Activated T-cell treated with anti-CD3 and anti-CD28 coated beads for 1 hour (primary cell): ENCODE results near the gene RCVRN.

ENCODE experiments used
- DNase-seq: peaks from one replicate; pipeline ENCODE4 v3.0.0-alpha.2; 2020; ENCODE audit warnings: low read depth

Gene RCVRN

DNA sequence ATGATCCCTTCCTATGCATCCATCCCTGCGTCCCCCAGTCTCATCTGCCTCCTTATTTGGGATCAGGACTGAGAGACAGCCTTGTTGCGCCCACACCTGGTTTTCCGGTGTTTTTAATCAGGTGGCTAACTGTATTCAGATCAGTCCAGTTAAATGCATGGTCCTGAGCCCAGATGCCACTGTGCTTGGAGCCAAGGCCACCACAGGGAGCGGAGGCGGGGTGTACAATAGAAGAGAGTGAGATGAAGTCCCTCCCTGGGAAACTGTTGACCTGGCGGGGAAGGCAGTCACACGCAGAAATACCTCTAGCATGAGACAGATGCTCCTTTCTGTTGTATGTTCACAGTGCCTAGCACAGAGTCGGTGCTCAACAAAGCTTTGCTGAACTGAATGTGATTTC is 6.3 kb downstream of the RCVRN start:
- DNase-seq, result no peak

DNA sequence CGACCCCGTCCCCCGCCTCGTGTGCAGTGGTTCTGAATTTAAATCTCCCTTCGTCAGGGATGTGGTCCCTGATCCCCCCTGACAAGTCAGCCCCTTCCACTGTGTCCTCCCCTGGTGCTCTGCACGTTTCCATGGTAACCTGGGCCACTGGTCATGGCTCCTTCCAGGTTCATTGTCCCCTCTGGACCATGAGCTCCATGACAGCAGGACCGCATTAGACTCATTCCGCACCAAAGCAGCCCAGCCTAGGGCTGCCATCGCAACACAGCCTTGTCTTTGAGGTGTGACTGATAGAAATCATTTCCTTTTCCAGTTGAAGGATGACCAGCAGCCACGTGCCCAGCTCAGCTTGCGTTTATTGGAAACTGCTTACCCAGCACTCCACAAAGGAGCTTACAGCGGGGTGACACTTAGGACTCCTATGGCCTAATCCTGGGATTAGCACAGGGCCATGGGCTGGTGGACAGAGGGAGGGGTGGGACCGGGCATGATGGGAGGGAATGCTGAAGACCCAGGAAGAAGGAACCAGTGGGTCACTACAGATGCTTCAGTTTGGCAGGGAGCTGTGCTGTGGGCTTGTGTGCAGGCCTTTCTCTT is 7.6 kb downstream of the RCVRN start:
- no peak for DNase-seq

DNA sequence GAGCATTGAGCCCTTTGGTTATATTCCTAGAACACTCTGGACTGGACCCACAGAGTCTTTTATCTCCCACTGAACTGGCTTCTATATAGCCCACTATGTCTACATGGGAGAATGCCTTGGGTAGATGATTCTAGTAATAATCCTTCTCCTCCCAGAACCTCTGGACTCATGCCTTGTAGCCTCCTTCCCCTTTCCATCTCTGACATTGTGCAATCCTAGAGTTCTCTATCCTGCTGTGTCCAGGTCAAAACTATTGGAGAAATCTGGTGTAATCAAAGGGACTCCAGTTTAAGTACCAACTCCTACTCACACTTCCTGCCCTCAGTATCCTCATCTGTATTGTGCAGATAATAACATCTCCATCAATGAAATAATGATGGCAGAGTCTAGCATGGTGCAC is 9.1 kb downstream of the RCVRN start:
- DNase-seq, result no peak

- DNase-seq, result no peak
These were observed 10.8 kb downstream of the RCVRN start for GRCh38 chr17:9894231-9894630.

- DNase-seq, result no peak
These were observed 11.6 kb downstream of the RCVRN start for GRCh38 chr17:9893411-9894012.

DNA sequence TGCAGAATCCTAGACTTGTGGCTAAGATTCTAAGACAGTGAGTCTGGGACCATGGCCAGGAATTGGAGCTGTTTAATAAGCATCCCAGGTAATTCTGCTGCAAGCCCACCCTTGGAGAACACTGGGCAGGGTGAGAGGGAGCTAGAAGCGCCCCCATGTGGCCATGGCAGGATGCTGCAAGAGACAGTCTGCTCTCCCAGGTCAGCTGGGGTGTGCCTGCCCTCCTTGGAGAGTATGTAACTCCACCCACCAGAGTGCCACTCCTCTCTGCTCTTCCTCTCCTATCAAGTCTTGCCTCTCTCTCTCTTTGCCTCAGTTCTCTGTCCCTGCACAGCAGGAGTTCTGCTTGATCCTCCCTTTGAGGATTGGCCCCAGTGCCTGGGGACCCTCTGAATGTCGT is 14.9 kb downstream of the RCVRN start:
- no peak for DNase-seq

DNA sequence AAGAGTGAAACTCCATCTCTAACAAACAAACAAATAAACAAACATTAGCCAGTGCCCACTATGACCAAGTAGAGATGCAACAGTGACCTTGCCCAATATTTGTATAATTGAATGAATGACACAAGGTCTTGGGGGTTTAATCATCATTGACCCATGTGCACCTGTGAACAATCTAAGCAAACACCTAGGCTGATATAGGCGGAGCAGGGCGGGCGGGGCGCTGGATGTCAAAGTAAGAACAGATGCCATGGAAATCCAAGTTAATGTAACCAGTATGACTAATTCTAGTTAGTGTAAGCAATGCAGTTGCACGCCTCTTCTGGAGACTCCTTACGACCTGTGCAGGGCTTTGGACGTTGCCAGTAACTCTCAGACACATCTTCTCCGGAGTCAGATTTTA is 17.6 kb downstream of the RCVRN start:
- no peak for DNase-seq

- no peak for DNase-seq
These were observed 18.7 kb downstream of the RCVRN start for GRCh38 chr17:9886141-9886930.

DNA sequence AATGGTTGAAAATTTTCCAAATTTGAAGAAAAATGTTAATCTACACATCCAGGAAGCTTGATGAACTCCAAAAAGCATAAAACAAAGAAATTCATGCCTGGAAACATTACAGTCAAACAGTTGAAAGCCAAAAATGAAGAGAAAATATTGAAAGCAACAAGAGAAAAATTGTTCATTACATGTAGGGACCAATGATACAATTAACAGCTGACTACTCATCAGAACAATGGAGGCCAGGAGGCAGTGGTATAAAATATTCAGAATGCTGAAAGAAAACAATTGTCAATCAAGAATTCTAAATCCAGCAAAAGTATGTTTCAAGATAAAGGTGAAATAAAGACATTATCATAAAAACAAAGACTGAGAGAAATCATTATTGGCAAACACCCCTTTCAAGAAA is 21.6 kb downstream of the RCVRN start:
- no peak for DNase-seq

DNA sequence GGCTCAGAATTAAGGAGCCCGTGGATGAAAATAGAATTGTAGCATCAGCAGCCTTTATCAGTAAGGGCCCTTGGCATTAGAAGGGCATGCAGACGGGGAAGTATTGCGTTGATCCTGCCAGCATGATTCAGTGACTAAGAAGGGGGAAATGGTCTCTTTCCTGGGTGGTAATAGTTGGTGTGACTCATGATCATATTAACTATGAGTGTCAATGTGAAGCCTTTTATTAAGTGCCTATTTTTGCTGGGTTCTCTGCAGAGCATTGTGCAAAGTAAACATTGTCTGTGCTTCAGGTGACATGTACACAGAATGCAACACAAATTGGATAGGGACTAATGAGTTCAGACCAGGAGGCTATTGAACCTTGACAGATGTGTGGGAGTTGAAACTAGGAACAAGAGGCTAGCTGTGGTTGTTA is 24.5 kb downstream of the RCVRN start:
- no peak for DNase-seq

- no peak for DNase-seq
These were observed 26.1 kb downstream of the RCVRN start for GRCh38 chr17:9878786-9879525.

- no peak for DNase-seq
These were observed 26.7 kb downstream of the RCVRN start for GRCh38 chr17:9878356-9878755.

DNA sequence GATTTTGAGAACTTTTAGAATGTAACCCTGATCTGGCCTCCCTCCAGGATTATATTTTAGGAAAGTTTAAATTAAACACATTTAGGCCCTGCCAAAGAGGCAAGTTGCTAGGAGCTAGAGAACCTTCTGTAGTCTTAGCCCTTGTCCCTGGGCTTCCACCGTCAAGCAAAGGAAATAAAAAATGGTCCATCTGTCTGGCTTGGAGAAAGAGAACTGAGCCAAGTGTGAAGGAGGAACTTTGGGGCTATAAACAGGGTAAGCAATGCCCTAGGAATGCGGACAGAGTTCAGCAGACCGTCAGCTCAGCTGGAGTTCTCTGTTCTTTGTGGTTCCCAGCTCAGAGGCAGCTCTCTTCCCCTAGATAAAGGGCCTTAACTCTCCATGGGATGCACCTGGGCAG is 29.6 kb downstream of the RCVRN start:
- no peak for DNase-seq

GRCh38 chr17:9874722-9875121 is 30.3 kb downstream of the RCVRN start:
- DNase-seq, result no peak

DNA sequence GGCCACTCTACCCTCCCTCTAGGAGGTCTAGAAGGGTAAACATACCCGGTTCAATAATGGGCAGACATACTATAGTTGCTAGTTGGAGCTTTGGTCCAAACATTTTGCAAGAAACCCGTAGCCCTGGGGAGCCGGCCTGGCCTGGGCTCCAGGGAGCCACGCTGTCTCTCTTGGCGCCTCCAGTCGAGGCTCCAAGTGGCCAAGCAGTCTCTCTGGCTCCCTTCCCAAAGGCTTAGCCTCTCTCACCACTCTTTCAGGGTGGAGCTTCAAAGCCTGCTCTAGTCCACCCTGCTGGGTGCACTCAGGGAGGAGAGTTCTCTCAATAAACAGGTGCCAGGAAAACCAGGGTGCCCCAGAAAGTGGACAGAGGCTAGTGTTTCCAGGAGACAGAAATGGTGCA is 32.2 kb downstream of the RCVRN start:
- no peak for DNase-seq

DNA sequence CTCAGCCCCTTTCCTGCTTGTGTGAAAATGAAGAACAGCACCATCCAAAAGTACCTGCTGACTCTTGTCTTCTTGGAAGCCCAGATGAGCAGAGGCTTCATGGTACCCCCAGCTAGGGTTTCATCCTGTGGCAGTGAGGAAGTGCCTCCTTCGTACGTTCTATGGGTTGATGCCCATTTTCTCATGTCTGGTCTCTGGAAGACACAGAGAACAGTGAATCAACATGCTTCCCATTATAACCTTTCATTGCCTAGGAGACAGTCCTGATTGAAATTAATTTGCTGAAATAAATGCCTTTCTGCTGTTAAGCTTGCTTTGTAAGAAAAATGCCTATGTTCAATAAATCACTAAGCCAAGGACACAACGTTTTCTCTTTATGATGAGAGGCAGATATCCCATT is 36.5 kb downstream of the RCVRN start:
- no peak for DNase-seq

GRCh38 chr17:9865586-9865985 is 39.5 kb downstream of the RCVRN start:
- no peak for DNase-seq

DNA sequence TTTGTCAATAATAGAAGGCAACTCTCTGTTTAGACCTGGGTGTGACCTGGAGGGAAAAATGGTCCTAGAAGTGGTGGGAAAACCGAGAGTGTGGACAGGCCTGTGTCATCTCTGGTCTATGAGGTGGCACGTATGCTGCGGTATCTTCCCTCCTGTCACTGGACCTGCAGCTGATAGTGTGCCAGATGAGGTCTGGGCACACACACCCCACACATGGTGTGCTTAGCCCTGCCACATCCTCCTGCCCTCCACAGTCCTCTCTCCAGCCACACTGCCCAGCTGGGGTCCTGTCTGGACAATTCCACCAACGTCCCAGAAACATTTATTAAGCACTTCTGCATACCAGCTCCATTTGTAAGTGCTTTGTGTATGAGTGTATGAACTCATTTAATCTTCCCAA is 42.1 kb downstream of the RCVRN start:
- no peak for DNase-seq

DNA sequence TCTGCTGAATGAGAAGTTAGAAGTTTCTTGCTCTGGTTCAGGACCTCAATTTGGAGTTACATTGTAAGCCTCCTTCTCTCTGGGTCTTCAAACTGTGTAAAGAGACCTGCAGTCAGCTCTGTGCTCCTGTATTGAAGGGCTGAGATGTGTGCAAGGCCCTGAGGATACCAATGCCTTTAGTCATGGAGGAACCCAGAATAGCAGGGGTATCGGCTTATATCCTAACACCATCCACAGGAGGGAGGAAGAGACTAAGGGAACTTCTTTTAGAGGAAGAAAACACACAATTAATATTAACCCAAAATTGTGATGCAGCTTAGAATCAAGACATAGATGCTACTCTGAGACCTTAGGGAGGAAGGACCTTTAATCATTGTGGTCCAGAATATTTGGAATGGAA is 42.9 kb downstream of the RCVRN start:
- DNase-seq, result no peak

DNA sequence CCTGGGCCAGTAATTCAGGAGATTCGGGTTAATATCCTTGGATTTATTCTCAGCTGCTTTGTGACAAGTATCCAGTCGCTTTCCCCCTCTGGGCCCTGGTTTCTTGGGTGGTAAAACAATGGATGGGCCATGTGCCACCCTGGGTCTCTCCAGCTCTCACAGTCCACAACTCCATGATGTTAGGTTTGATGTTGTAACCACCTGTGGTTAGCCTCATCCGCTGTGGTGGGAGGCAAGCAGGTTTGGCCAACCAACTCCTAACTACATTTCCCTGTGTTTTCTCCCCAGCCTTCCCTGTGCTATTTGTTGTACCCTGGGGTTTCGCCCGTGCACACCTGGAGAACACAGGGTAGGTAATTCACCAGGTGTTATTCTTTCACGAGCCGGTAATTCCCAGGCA is 44.2 kb downstream of the RCVRN start:
- DNase-seq, result no peak

- DNase-seq, result no peak
These were observed 45.3 kb downstream of the RCVRN start for GRCh38 chr17:9859781-9860180.

DNA sequence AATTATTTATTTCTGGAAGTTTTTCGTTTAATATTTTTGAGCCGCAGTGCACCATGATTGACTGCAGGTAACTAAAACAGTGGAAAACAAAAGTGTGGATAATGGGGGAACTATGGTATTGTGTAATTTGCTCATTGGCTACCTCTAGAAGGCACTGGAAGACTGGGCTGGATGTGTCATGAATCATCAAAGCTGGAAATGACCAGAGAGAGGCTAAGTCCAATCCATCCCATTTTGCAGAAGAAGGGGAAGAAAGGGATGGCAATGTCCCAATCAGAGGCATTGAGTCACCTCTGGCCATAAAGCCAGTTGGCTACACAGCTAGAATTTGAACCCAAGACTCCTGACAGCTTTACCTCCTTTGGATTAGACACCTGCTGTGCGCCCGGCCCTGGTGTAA is 50.0 kb downstream of the RCVRN start:
- no peak for DNase-seq

DNA sequence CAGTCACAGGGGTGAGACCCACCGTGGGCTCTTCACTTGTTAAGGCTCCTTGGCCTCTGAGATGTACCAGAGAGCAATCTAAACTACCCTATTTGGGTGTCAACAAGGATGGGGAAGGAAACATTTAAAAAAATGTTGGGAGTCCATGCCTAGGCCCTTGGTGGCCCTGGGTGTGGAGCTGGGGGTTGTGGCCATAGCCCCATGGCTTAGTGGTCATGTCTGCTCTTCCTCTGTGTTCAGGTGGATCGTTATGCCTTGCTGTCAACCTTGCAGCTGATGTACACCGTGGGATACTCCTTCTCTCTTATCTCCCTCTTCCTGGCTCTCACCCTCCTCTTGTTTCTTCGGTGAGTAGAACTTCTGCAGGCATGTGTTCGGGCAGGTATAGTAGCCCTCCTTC is 50.8 kb downstream of the RCVRN start:
- no peak for DNase-seq
